Anterior cingulate cortex (tissue), 58 donors: ENCODE data around the gene ARVCF.

ENCODE experiments used
- DNase-seq, 58 donors: peaks; one replicate each; lab custom pipeline; 2025; lab: John Stamatoyannopoulos, UW

ARVCF gene

DNA sequence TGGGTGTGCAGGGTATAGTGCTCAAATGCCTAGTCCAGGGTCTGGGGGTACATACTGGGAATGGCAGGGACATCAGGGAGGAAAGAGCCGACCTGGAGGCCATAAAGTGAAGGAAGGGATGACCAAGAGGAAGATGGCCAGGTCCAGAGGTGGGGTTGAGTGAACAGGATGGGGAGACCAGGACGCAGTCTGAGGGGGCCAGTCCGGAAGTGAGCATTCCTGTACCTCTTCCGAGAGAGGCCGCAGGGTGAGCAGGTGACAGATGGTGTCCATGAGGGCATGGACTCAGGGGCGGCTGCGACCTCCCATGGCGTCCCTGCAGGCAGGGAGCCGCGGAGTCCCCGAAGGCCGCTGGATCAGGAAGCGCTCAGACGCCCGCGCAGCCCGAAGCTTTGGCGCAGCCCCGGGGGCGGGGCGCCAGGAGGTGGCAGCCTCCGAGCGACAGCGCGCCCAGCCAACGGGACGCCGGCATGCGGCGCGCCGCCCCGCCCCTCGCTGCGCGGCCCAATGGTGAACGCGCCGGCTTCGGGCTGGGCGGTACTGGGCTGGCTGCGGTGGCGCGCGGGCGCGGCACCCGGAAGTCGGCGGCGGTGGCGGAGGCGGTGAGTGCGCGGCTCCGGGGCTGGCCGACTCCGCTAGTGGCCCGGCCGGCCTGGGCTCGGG lies 4.0 kb upstream of the ARVCF start, which contains the start of gene TANGO2:
TSS of gene TANGO2 (plus strand) at position 578 of the 663 bp plus-strand sequence. CDS start 15,689 bp downstream, outside the sequence.
- peak in 56 of 58 donors; percentile 35 to 93 (median 86) for DNase-seq

DNA sequence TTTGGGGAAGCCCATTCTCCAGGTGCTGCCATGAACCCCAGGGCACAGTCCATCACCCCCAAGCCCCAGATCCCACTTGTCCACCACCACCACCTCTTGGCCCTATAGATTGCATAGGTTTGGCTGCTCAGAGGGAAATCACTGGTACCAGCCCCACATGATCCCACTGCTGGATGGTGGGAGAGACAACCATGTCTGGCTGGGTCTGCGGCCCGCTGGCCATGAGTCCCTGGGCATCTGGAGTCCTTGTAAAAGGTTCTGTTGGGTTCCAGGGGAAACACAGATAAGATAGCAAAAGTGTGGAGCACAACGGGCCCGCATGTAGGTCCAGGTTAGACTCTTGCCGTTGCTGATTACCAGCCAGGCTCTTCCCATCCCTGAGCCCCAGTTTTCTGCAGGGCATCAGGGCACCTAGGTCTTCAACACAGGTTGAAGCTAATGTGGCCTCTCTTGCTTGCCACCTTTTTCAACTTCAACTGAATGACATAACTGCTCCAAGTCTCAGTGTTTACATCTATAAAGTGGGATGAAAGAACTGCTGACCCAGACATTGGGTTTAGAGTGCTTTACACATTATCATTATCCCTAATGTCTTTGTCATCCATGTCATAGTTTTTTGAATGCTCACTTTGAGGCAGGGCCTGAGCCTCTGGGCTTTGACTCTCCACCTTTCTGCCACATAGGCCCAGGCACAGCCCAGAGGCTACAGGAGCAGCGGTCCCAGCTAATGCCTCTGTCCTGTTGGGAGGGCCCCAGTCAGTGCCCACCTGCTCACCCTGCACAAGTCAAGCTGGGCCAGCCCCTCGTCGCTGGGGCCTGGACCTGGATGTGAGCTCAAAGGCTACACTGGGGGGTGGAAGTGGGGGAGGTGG lies 3.3 kb upstream of the ARVCF start:
- no peak for DNase-seq

DNA sequence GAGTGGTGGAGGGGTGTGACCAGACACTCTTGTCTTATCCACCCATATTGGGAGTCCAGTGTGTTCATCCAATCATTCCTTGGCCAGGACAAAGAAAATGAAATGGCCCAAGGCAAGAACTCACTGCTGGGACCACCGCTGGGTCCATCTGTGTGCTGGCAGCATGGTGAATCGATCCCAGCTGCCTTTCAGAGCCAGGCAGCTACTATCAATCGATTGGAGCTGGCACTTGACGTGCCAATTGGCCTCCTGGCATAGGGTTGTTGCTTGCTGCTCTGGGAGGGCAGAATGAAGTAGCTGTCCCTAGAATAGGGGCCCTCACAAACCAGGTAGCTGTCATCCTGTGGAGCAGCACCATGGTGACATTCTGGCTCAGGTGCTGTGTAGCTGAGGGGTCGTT lies 1.4 kb upstream of the ARVCF start:
- no peak for DNase-seq

DNA sequence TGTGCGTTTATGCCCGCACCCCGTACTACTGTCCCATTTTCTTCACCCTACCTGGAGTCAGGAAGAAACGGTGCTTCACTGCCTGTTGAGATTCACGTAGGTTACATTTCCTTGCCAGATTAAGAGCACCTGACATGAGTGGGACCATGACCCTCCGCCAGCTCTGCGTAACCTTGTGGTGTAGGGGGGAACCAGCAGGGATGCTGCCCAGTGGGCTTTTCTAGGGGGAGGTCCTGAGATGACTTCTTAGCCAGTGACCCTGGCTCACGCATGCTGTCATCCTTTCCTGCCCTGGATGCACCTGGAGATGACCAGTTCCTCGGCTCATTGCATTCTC lies 967 bp upstream of the ARVCF start:
- no peak for DNase-seq

DNA sequence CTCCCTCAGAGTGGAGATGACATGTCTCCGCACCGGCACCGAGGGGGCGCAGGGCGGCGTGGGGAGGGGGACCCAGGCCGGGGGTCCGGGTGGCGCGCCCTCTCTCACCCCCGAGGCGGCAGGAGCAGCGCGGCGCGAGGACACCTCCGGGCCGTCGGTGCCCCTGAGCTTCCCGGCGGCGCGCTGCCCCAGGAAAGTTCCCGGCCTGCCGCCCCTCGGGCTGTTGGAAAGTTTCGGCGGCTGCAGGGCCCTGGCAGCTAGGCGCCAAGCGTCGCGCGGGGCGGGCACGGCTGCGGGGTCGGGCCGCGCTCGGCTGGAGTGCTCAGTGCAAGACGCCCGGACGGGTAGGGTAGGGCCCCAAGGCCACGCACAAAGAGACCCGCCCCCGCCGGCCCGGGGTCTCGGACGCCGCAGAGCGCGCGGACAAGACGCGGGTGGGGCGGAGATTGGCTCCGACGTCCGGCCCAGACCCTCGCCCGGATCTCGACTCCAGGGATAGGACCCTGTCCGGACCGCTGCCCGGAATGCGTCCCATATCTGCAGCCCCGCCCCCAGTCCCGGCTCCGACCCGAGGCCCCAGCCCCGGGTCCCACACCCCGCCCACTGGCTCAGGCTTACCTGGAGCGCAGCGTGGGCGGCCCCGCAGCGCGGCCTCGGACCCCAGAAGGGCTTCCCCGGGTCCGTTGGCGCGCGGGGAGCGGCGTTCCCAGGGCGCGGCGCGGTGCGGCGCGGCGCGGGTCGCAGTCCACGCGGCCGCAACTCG lies 471 bp downstream of the ARVCF start:
- peak in 2 of 58 donors; percentile 60 for DNase-seq

DNA sequence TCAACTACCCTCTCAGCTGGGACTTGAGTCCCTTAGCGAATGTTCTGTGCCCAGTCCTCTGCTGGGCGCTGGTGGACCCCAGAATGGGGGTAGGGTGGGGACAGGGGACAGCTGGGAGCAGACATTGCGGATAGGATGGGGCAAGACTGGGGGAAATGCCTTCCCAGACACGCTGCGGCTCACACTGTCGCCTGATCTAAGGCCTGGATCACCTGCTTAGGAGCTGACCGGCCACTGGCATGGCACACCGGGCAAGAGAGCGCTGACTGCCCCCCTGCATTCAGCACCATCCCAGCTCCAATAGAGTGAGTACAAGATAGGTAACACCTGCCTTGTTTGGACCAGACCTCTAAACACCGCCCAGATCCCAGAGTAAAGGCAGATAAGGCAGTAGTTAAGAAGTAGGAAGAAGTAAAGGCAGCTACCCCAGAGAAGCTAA lies 1.4 kb downstream of the ARVCF start:
- no peak for DNase-seq

DNA sequence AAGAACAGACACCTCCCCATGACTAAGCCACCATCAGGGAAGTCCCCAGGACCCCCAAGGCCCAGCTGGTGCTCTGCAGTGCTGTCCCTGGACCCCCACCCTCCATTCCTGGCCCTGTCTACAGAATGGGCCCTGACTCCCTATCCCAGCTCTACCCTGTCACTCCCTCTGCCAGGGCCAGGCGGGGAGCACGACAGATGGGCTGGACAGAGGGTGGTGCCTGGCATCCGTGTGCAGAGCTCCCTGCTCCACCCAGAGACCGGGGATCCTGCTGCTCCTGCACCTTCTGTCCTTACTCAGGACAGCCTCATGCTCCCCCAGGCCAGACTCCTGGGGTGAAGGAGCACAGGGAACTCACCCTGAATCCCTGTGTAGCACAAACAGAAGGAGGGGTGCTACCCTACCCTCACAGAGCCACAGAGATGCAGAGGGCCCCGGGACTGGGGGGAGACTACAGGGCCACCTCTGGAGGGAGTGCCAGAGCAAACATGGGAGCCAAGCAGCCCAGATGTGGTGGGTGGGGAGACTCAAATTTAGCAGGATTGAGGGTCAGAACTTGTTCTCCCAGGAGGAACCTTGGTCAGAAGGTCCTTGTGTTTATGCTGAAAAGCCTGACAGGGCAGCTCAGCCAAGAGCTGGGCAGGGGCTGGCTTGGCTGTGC lies 2.0 kb downstream of the ARVCF start:
- DNase-seq = no peak

DNA sequence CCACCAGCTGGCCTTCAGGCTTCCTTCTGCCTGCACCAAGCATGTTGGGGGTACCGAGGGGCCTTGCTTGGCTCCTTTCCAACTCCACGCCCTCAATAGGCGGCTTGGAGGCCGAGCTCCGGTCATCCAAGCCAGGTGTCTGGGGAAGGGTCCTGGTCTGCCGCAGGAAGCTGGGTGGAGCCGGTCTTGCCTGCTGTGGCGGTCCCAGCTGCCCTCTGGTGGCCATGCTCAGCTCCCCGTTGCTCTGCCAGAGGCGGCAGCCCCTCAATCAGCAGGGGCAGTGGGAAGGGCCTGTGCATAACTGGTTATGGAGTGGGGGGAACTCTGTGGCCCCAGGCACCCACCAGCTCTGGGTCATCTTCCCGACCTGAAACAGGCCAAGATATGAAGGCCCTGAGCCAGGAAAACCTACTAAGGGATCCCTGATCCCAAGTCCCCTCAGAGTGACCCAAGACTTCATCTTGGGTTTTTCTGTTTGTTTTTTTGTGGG lies 3.2 kb downstream of the ARVCF start:
- peak in 49 of 58 donors; percentile 9 to 72 (median 45) for DNase-seq

DNA sequence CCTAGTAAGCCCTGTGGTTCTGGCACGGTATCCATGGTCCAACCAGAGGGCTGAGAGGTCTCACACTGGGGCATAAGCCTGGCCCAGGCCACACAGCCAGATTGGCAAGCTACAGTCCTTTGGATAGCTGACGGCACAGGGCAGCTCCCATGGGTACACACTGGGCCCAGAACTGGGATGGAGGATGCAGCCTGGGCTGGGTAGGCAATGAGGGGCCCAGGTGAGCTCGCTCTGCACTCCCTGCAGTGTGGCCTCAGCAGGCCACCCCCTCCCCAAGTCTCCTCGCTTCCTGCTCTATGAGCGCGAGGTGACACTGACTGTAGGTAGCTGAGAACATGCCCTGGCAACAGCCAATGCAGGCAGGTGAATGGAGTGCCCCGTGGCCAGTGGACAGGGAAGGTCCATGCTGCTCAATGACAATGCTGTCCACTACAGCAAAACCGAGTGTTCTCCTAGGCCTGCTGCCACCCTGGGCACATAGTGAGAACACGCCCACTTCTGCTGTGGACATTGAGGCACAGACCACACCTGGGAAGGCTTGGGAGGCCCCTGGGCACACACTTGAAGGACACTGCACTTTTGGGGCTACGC lies 3.8 kb downstream of the ARVCF start:
- no peak for DNase-seq

DNA sequence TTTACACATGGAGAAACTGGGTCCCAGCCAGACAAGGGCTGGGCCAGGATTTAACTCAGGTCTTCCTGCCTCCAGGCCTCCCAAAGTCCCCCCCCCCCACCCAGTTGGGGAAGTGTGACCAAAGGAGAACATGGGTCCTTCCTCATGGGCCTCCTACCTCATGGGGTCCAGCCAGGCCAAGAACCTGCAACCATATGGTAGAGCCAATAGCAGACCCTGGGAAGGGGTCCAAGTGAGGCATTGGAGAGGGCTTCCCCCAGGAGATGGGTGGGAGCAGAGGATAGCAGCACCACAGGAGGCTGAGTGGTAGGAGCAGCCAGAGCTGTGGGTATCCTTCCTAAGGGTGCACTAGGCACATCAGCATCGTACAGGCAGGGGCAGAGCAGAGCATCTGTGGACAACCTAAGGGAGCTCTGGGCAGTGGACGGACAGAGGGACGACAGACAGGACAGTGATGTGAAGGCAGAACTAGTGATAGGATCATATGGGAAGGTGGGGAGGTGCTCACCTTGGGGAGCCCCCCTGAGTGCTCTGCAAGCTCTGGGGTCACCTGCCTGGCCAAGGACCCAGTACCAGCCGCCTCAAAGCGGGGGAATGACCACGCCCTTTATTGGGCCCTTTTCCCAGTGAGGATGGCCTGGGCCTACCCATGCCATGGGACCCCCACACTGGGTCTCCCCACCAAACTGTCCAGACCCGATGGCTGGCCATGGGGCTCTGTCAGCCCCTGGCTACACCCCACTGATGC lies 4.5 kb downstream of the ARVCF start:
- no peak for DNase-seq

DNA sequence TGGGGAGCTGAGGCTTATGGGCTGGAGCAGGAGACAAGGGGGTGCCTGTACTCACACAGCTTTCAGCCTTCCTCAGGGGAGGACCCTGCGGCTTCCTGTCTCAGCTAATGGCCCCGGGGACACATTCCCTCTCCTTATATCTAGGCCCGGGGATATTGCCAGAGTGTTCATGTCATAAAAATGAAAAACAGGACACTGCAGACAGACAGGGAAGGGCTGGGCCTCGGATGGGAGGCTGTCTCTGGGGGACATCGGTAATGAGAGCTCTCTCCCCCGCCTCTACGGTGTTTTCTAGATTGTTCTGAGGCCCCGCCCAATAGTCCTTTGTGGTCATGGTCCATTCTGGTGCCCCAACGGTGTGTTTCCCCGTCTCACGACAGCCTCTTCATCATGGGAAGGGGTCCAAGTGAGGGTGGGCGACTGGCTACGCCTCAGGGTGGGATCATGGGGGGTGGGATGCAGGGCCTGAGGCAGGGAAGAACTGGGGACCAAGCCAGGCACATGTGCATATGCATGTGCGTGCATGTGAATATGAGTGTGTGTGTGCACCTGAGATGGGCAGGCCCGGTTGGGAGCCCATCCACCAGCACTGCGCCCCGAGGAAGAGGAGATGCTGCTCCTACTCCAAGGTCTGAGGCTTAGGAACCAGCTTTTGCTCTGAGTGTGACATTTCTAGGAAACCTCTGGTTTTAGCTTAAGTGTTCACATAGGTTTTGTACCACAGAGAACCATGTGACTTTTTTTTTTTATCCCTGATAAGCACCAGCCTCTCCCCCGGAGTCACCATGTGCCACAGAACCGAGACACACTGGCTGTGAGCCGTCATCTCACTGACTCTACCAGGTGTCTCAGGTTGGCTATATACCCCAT lies 5.3 kb downstream of the ARVCF start:
- DNase-seq = no peak

DNA sequence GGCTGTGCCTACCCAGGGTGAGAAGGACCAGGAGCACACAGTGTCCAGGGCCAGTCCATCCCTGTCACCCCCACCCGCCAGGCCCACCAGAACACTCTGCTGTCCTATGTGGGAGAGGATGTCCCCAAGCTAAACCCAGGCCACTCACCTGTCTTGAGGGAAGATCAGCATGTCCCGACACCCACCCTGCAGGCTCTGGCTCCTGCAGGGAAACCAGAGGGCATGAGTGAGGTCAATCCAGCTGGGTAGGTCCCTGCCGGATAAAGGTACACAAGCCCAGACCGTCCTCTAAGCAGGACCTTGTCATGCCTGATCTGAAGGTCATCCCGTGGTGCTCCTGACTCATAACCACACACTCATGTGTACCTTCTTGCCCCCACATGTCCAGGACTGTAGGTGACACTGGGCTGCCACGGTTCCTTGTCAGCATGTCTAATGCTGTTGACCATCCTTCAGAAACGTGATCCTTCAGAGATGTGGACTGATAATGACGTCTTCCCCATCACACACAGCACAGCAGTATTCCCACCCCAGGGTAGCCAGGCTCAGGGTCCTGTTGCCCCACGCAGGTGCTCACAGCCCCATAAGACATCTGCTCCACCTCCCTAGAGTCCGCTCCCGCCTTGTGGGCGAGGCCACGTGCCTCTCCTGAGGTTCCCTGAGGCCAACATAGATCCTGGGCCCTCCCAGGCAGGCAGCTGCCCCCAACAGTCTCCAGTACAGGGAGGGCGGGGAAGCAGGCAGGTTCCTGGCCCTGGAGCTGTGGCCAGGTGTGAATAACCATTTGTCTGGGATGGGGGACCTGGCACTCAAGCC lies 6.1 kb downstream of the ARVCF start:
- DNase-seq = no peak

DNA sequence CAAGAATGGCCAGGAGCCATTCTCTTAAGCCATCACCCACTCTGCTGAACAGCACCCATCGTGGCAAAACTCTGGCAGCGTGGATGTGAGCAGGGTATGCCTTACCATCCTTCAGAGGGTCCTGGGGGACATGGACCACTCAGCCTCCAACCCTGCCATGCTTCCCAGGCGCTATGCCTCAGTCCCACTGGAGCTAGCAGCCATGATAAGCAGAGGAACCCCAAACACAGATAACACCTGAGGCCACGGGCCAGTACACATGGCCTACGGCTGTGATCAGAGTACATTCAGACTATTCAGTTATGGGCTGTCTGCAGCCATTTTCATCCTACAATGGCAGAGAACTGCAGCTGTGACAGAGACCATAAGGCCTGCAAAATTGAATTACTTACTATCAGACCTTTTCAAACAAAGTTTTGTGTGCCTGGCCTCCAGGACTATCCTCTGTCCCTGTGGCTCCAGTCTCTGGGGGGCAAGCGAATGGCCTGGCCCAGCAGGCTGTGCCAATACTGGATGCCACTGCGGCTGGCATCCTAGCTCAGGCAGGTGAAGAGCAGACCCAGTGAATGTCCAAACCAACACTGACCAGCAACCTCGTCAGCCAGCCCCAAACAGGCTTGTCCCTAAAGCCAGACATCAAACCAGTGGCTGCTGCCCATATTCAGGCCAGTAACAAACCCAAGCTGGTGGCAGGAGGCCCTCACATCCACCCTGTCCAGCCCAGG lies 6.9 kb downstream of the ARVCF start:
- no peak for DNase-seq

DNA sequence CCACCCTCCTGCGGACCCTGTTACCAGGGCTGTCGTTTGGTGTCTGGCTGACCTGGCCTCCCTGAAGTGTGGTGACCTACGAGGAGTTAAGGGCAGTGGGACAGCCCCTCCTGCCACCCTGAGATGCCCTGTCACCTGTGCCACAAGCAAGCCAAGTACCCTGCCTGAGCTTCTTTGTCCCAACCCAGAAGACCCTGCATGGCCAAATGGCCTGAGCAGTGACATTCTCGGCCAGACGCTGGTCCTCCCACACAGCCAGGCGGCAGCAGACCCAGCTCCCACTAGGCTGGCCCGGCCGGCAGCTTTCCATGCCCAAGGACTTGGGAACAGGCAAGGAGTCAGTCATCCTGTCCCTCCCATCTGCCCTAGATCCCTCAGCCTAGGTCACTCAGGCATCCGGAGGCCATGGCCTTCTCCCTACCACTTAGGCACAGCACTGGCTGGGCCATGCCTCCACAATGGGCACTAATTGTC lies 7.6 kb downstream of the ARVCF start:
- DNase-seq = no peak

DNA sequence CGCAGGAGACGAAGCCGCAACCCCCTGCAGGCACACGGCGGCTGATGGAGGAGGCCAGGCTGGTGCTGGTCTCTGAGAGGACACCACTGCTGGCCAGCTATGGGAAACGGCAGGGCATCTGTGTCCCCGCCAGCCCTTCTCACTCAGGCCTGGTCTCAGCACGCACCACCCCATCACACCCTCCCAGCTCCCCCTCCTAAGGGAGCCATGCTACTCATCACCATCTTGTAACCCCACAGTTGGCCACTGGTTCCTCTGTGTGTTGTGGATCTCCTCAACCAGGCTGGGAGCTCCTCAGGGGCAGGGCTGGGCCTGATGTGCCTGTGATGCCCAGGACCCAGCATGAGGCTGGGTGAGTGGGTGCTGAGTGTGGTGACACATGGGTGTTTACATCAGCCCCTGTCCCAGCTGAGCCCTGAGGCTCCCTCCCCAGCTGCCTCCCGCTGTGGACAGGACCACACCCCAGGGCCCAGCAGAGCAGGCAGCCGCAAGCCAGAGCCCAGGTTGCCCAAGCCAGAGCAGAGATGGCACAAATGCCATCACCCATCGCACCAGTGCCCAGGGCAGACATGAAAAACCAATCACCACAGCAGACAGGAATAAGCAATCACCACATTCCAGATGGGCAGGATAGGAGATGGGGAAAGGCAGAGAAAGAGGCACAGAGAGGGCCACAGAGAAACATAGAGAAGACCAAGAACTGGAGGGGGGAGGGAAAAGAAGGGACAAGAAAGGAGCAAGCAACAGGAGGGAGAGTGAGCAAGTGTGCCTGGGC lies 8.2 kb downstream of the ARVCF start:
- DNase-seq = no peak

DNA sequence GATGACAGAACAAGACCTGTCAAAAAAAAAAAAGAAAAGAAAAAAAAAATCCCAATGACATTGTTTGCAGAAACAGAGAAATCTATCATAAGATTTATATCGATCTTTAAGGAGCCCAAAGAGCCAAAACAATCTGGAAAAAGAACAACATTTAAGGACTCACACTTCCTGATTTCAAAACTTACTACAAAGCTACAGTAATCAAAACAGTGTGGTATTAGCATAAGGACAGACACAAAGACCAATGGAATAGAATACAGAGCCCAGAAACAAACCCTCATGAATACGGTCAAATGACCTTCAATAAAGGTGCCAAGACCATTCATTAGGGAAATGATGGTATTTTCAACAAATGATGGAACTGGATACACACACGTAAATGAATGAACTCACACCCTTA lies 12.2 kb downstream of the ARVCF start:
- no peak for DNase-seq
